Mononuclear cell (primary cell): Measurements from ENCODE around the gene GRIA3. TPM values are rescaled to one million over a fixed set of nuclear protein-coding genes. Genes with fewer than 3 reads are reported as not detected.

Experiments used
- H3K27me3 ChIP-seq: 2 replicates; pipeline ENCODE4 v1.6.0; 2011; ENCODE audit warnings: low read length, control low read depth; ENCODE audit not compliant: insufficient read depth
- H3K4me1 ChIP-seq: 2 replicates; pipeline ENCODE4 v1.5.1; 2011; ENCODE audit warnings: mild to moderate bottlenecking, low read length, control low read depth; ENCODE audit not compliant: insufficient read depth
- H3K4me3 ChIP-seq: 2 replicates; pipeline ENCODE4 v1.5.1; 2011; ENCODE audit warnings: mild to moderate bottlenecking, low read length, moderate library complexity
- H3K9me3 ChIP-seq: 2 replicates; pipeline ENCODE4 v1.5.1; 2011; ENCODE audit warnings: low read depth, mild to moderate bottlenecking, control low read depth, low read length
- total RNA-seq: library from RNA; depleted of rRNA; stranded (reverse); fragments of >200 nt; gene quantifications from one replicate; pipeline ENCODE4 v1.2.3, GENCODE V29; 2012

Gene GRIA3
- total RNA-seq, 1 donor, result 0.10 TPM

GRCh38 chrX:123181233-123181914 is 2.7 kb upstream of the GRIA3 start:
- H3K9me3 ChIP-seq, result no peaks in the 10 kb centered on the region
- H3K4me1 ChIP-seq, result no peaks in the 10 kb centered on the region
- H3K4me3 ChIP-seq, result no peak overlapping the region
- peaks cover 21% of the 10 kb centered on the region for H3K27me3 ChIP-seq

GRCh38 chrX:123184866-123185276 is 793 bp downstream of the GRIA3 start:
- Histone ChIP-seq H3K4me1 (no peaks in the 10 kb centered on the region), H3K9me3 (no peaks in the 10 kb centered on the region), H3K4me3 (no peak overlapping the region), H3K27me3 (peaks cover 24% of the 10 kb centered on the region)

- no peaks in the 10 kb centered on the region for H3K9me3 ChIP-seq
- no peaks in the 10 kb centered on the region for H3K4me1 ChIP-seq
- peaks cover 24% of the 10 kb centered on the region for H3K27me3 ChIP-seq
- no peak overlapping the region for H3K4me3 ChIP-seq
Observed at GRCh38 chrX:123185721-123186120, 1.6 kb downstream of the GRIA3 start.

GRCh38 chrX:123186801-123187200 is 2.7 kb downstream of the GRIA3 start:
- Histone ChIP-seq H3K27me3 (peaks cover 24% of the 10 kb centered on the region), H3K4me3 (no peak overlapping the region), H3K9me3 (no peaks in the 10 kb centered on the region), H3K4me1 (no peaks in the 10 kb centered on the region)

- Histone ChIP-seq H3K4me1 (no peaks in the 10 kb centered on the region), H3K9me3 (no peaks in the 10 kb centered on the region), H3K27me3 (peaks cover 21% of the 10 kb centered on the region), H3K4me3 (no peak overlapping the region)
Observed at GRCh38 chrX:123188081-123188480, 4.0 kb downstream of the GRIA3 start.

GRCh38 chrX:123189338-123189737 is 5.3 kb downstream of the GRIA3 start:
- H3K4me1 ChIP-seq, result no peaks in the 10 kb centered on the region
- no peak overlapping the region for H3K4me3 ChIP-seq
- H3K27me3 ChIP-seq, result peaks cover 14% of the 10 kb centered on the region
- H3K9me3 ChIP-seq, result no peaks in the 10 kb centered on the region

- Histone ChIP-seq H3K4me3 (no peak overlapping the region), H3K4me1 (no peaks in the 10 kb centered on the region), H3K27me3 (peaks cover 10% of the 10 kb centered on the region), H3K9me3 (no peaks in the 10 kb centered on the region)
Observed at GRCh38 chrX:123190096-123190495, 6.0 kb downstream of the GRIA3 start.

GRCh38 chrX:123193101-123193500 is 9.0 kb downstream of the GRIA3 start:
- Histone ChIP-seq H3K9me3 (no peaks in the 10 kb centered on the region), H3K27me3 (no peaks in the 10 kb centered on the region), H3K4me3 (no peak overlapping the region), H3K4me1 (no peaks in the 10 kb centered on the region)

GRCh38 chrX:123199338-123199737 is 15.3 kb downstream of the GRIA3 start:
- no peaks in the 10 kb centered on the region for H3K9me3 ChIP-seq
- no peak overlapping the region for H3K4me3 ChIP-seq
- H3K4me1 ChIP-seq, result no peaks in the 10 kb centered on the region
- no peaks in the 10 kb centered on the region for H3K27me3 ChIP-seq

- Histone ChIP-seq H3K4me1 (no peaks in the 10 kb centered on the region), H3K9me3 (no peaks in the 10 kb centered on the region), H3K4me3 (no peak overlapping the region), H3K27me3 (no peaks in the 10 kb centered on the region)
Observed at GRCh38 chrX:123201720-123202119, 17.6 kb downstream of the GRIA3 start.

GRCh38 chrX:123202523-123202922 is 18.4 kb downstream of the GRIA3 start:
- Histone ChIP-seq H3K4me1 (no peaks in the 10 kb centered on the region), H3K27me3 (no peaks in the 10 kb centered on the region), H3K4me3 (no peak overlapping the region), H3K9me3 (no peaks in the 10 kb centered on the region)

GRCh38 chrX:123203772-123204171 is 19.7 kb downstream of the GRIA3 start:
- Histone ChIP-seq H3K4me3 (no peak overlapping the region), H3K9me3 (no peaks in the 10 kb centered on the region), H3K27me3 (no peaks in the 10 kb centered on the region), H3K4me1 (no peaks in the 10 kb centered on the region)

- H3K4me3 ChIP-seq, result no peak overlapping the region
- no peaks in the 10 kb centered on the region for H3K4me1 ChIP-seq
- H3K9me3 ChIP-seq, result no peaks in the 10 kb centered on the region
- H3K27me3 ChIP-seq, result no peaks in the 10 kb centered on the region
Observed at GRCh38 chrX:123206176-123206575, 22.1 kb downstream of the GRIA3 start.

- Histone ChIP-seq H3K27me3 (no peaks in the 10 kb centered on the region), H3K4me3 (no peak overlapping the region), H3K4me1 (no peaks in the 10 kb centered on the region), H3K9me3 (no peaks in the 10 kb centered on the region)
Observed at GRCh38 chrX:123210252-123210651, 26.2 kb downstream of the GRIA3 start.

GRCh38 chrX:123215397-123216089 is 31.5 kb downstream of the GRIA3 start:
- Histone ChIP-seq H3K4me3 (no peak overlapping the region), H3K4me1 (no peaks in the 10 kb centered on the region), H3K9me3 (no peaks in the 10 kb centered on the region), H3K27me3 (no peaks in the 10 kb centered on the region)

- Histone ChIP-seq H3K4me1 (no peaks in the 10 kb centered on the region), H3K9me3 (no peaks in the 10 kb centered on the region), H3K4me3 (no peak overlapping the region), H3K27me3 (no peaks in the 10 kb centered on the region)
Observed at GRCh38 chrX:123217077-123217476, 33.0 kb downstream of the GRIA3 start.
